DMS53 (cell line): ENCODE data around the gene CHGA.

Experiments
- DNase-seq: peaks from one replicate; lab custom pipeline; 2025; lab: John Stamatoyannopoulos, UW

The CHGA gene

DNA sequence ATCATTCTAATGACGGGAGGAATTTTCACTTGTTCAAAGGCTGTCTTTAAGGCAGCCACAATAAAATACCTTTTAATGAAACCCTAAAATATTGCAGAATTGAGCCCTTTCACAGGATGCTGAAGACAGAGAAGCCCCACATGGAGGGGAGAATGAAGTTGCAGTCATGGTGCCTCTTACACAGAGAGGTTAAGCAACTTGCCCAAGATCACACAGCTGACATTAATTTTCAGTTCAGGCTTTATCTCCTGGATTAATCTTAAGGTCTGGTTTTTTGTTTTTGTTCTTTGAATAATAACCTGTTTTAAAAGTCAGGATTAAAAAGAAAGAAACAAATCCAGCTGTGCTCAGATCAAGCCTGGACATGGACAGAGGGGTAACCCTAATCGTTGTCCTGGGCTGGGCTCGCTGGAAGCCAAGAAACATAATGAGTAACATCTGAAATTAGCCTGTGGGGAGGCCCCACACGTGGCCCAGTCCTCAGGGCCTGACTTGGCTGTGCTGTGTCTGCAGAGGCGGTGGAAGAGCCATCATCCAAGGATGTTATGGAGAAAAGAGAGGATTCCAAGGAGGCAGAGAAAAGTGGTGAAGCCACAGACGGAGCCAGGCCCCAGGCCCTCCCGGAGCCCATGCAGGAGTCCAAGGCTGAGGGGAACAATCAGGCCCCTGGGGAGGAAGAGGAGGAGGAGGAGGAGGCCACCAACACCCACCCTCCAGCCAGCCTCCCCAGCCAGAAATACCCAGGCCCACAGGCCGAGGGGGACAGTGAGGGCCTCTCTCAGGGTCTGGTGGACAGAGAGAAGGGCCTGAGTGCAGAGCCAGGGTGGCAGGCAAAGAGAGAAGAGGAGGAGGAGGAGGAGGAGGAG is 8.0 kb downstream of the CHGA start:
- DNase-seq: no peak

DNA sequence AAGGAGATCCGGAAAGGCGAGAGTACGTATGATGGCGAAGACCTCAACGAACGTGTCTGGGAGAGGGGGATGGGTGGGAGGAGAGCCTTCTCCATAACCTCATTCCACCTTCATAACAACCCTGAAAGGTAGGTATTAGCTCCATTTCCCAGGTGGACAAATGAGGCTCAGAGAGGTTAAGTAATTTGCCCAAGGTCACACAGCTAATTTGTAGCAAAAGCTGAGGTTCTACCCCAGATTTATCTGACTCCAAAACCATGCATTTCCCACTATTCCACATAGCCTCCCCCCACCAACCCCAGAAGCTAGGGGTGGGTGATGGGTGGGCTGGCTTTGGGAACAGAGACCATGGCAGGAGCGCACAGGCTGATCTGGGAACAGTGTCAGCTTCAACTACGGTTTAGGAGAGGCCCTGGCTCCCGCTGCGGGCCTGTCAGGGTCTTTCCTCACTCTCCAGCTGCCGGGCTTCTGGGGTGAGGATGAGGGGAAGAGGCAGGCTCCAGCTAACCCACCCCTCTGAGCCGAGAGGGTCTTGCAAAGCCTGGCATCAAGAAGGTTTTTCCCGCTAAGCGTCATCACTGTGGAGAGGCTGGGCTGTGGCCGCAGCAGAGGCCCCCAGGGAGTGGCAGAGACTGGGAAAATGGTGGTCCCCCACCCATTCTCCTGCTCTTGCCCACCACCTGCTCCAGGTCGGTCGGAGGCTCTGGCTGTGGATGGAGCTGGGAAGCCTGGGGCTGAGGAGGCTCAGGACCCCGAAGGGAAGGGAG is 8.9 kb downstream of the CHGA start:
- DNase-seq: no peak

DNA sequence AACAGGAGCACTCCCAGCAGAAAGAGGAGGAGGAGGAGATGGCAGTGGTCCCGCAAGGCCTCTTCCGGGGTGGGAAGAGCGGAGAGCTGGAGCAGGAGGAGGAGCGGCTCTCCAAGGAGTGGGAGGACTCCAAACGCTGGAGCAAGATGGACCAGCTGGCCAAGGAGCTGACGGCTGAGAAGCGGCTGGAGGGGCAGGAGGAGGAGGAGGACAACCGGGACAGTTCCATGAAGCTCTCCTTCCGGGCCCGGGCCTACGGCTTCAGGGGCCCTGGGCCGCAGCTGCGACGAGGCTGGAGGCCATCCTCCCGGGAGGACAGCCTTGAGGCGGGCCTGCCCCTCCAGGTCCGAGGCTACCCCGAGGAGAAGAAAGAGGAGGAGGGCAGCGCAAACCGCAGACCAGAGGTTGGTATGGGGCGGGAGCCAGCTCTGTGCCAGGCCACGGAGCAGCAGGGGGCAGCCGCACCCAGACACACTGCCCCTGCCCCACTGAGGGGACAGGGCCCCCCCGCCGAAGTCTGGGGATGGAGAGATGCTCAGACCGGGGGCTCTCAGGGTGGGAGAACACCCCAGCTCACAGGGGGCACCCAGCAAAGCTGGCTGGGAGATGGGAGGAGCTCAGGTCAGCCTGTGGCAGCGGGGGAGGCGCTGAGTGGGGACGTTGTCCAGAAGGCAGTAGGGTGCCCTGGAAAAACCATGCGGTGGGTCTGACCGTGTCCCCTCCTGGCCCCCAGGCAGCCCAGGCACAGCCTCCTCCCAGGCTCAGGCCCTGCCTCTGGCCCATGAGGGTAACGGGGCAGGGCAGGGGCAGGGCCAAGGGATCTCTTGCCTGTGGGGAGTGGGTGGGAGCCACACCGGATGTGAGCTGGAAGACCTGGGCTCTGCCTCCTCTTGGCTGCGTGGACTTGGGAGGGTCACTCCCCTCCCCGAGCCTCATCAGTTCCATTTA is 9.8 kb downstream of the CHGA start:
- DNase-seq: no peak

DNA sequence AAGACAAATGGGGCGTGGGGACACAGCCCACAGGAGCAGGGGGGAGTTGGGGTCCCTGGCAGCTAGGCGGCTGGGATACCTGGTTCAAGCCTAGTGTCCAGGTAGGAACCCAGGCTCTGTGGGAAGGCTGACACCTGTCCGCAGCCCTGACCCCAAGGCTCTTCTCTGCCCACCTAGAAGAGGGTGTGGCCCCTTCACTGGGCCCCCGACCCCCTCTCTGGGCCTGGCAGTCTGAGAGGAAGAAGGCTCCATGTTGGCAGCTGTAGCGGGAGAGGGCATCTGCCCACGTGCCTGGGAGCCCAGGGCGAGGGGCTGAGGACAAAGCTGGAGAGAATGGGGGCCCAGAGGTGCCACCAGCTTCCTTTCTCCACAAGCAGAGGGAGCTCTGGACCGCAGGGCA is 10.5 kb downstream of the CHGA start:
- no peak for DNase-seq

DNA sequence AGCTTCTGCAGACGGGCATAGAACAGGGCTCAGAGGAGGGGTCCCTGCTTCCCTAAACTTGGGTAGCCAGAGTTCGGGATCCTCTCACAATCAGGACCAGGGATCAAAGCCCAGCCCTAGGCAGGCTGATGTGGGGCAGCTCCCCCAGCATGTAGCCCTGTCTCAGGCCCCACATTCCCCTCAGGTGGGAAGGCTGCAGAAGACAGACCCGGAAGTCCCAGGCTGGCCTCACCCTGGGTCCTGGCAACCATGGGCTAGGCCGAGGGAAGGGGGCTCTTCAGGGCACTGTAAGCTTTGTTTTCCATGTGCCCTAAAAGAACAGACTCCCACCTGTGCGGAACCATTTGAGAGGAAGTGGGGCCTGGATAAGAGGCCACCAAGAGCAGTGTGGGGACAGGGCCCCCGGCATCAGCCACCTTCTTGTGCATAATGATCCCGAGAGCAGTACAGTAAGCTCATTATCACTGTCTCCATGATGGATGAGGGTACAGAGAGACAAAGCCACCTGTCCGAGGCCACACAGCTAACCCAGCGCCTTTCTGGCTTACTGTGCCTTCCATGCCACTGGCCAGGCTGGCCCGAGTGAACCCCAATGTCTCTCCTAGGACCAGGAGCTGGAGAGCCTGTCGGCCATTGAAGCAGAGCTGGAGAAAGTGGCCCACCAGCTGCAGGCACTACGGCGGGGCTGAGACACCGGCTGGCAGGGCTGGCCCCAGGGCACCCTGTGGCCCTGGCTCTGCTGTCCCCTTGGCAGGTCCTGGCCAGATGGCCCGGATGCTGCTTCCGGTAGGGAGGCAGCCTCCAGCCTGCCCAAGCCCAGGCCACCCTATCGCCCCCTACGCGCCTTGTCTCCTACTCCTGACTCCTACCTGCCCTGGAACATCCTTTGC is 11.5 kb downstream of the CHGA start:
- DNase-seq: no peak

DNA sequence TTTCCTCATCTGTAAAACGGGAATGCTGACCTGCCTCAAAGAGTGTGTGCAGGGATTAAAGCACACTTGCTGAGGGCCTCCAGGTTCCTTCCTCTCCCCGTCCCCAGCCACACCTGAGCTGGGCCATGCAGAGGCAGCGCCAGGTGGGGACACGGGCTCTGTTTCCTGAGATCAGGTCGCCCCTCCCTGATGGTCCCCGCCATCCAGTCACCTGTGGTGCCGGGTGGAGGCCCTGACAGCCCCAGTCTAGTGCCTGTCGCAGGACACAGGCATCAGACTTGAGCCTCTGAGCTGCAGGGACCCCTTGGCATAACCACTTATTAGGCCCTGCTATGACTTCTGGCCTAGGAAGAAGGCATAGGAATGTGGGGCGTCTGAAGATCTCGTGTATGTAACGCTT is 12.5 kb downstream of the CHGA start:
- no peak for DNase-seq

DNA sequence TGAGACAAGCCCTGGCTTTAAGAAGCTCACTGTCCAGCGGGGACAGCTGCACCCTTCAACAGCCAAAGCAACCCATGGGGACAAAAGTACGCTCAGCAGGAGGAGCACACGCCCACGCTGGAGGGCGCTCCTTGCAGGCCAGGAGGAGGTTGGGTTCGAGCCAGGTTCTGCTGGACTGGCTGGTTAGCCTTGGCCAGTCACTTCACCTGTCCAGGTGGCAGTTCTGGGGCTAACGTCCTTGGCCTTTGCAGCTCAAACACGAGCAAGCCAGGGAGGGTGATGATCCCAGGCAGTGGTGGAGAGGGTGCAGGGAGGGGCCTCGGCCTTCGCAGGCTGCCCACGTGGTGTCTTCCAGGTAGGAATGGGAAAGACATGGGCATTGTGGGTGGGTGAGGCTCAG is 13.1 kb downstream of the CHGA start:
- no peak for DNase-seq

DNA sequence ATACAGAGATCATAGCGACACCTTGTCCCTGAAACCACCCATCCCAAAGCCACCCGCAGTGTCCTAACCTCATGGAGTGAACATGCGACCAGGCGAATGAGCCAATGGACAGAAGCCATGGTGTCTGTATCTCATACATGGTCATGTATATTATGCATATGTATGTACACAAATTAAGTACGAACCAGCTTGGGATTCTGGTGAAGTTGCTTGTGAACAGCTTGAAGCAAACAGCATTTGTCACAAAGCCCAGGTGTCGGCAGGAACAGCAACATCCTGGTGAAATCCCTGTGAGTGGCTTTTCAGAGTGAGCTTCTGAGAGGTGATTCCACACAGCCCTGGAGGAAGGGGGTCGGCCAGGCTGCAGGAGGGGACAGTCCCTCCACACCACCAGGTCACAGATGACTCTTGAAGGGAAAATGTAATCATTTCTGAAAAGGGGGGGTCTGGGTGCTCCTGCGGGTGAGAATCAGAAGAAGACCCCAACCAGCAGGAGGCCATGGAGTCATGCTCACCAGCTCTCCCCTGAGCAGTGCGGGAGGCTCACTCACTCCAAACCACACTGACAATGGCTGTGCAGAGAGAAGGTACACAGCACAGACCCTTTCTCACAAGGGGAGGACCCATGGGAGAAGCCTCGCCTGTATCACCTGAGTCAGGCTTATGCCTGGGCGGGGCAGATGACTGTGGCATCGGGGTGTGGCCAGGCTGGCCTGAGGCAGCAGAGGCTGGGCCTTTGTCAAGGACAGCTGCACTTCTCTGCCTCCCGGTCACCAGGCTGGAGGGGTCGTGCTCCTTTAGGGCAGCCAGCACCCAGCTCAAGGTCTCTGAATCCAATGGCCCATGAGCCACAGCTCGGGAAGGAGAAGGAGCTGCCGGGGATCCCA is 14.3 kb downstream of the CHGA start:
- peak; percentile 14 for DNase-seq

- DNase-seq: peak; percentile 7
Observed at GRCh38 chr14:92938235-92938875, 15.4 kb downstream of the CHGA start.

GRCh38 chr14:92938890-92939671 is 16.1 kb downstream of the CHGA start:
- DNase-seq: no peak

GRCh38 chr14:92939699-92940098 is 16.7 kb downstream of the CHGA start:
- DNase-seq: no peak

- no peak for DNase-seq
Observed at GRCh38 chr14:92940543-92940942, 17.6 kb downstream of the CHGA start.

DNA sequence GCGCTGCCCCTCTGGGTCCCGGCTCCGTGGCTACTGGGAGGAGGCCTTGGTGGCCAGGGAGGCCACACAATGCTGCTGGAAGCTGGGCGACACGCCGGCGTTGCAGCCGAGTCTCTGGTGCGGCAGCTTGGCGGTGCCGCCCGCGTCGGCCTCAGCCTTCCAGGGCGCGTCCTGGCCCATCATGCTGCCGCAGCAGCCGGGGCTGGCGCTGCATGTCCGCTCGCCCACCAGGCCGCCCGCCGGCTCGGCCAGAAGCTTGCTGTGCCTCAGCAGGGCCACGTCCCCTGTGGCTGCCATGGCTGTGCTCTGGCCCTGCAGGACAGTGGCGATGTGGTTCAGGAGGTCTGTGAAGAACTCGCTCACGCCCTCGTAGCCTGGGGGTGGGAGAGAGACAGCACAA is 18.6 kb downstream of the CHGA start:
- no peak for DNase-seq

DNA sequence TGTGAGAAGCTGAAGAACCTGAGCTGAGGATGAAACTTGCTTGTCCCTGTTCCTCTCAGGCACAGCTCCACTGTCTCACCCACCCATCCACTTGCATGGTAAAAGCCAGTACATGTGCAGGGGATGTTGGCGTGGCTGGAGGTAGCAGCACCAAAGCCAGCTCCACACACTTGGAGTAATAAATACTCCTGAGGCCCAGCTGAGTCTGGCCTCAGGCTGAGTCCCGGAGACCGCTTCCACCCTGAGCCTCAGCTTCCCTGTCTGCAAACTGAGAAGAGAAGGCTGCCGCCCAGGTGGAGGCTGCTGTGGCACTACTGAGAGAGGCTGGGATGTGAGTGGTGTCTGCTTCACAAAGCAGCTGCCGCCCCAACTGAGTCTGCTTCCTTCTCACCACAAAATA is 19.2 kb downstream of the CHGA start:
- DNase-seq: no peak

GRCh38 chr14:92942576-92942975 is 19.6 kb downstream of the CHGA start:
- DNase-seq: no peak

DNA sequence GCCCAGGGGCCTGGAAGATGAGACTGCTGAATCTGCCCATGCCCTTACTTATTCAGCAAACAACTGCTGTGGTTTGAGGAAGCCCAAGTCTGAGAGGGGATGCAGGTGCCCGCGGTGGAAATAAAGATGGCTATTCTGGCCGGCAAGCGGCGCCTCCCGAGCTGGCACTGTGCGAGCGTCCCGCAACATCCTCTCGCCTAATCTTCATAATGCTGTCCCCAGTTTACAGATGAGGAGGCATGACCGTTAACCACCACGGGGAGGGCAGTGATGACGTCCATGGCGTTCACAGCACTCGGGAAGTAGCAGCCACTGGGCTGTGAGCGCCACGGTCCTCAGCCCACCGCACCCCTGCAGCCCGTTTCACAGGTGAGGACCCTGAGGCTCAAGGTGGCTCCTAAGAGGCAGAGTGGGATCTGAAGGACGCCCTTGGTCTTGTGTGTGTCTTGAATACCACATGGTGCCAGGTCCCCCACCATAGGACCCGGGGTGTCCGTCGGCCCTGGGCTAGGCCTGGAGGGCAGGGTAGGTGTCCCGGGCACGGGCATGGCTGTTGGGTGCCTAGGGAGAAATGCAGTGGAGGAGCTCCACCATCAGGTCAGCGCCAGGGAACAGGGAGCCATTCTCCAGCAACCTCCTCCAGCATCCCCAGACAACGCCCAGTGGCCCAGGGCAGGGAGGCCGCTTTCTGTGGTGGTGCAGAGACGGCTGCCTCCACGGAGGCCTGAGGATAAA is 20.2 kb downstream of the CHGA start:
- DNase-seq: no peak

- no peak for DNase-seq
Observed at GRCh38 chr14:92943855-92944570, 21.1 kb downstream of the CHGA start.

GRCh38 chr14:92944976-92945375 is 22.0 kb downstream of the CHGA start:
- DNase-seq: peak; percentile 43
